NCI-H2029 treated with DMSO at 0.1 percent for 48 hours (cell line): ENCODE results near the gene UBL3.

Experiments used
- DNase-seq: peaks from one replicate; lab custom pipeline; 2025; lab: John Stamatoyannopoulos, UW

The UBL3 gene, protein sequence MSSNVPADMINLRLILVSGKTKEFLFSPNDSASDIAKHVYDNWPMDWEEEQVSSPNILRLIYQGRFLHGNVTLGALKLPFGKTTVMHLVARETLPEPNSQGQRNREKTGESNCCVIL

GRCh38 chr13:29850213-29850898 is at the start of gene UBL3:
UBL3 (minus strand) TSS chr13:29850617; CDS start chr13:29849538, 1,079 bp downstream.
- DNase-seq: peak; percentile 54

DNA sequence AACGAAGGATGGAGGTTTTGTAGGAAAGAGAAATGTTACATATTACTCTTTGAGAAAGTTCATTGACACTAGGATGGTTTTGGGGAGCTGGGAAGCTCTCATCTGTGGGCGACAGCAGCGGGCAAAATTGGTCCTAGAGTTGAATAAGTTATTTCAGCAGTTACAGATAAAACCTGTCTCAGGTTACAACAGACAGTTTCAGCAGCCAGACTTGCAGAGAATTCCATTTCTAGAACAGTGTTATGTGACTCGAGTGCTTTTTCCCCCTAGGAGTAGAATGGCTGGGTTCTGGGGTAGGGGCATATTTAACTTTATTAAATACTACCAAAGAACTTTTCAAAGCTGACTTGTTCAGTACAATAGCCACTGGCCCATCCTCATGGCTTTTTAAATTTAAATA is 46.7 kb upstream of the UBL3 start:
- DNase-seq: no peak

- DNase-seq: no peak
These were observed 43.0 kb upstream of the UBL3 start for GRCh38 chr13:29893438-29893837.

DNA sequence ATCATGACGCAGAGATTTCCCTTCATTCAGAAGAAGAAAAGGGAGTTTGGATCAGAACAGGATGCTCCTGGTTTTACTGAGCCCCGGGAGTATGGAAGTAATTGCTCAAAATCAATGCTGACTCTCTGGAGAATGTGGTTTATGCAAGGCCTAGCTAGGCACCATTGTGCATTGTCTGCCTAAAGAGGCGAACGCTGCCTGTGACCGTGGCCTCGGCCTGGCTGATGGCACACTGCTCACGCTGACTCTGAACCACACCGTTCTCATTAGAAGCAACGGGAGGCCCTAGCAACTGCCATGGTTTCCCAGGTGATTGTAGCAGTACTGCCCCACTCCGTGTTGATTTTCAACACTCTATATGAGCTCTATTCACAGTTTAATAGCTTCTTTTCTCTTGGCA is 41.7 kb upstream of the UBL3 start:
- DNase-seq: no peak

DNA sequence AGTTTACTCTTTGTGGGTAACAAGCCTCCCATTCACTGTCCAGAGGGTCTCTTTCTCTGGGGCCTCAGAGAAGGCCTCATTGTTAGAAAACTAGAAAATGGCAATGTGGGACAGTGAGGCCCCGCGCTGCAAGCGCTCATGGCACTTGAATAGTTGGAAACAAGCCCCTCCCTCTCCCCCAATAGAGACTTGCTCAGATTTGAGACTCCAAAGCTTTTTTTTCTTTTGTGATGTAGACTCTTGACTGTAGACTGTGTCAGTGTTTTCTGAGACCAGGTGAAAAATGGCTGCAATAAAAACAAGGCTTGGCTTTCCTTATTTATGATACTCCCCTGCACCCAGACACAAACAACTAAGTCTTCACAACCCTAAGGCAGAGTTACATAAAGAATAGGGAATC is 38.7 kb upstream of the UBL3 start:
- no peak for DNase-seq

- DNase-seq: no peak
These were observed 37.9 kb upstream of the UBL3 start for GRCh38 chr13:29888306-29888705.

- no peak for DNase-seq
These were observed 37.3 kb upstream of the UBL3 start for GRCh38 chr13:29887686-29888085.

DNA sequence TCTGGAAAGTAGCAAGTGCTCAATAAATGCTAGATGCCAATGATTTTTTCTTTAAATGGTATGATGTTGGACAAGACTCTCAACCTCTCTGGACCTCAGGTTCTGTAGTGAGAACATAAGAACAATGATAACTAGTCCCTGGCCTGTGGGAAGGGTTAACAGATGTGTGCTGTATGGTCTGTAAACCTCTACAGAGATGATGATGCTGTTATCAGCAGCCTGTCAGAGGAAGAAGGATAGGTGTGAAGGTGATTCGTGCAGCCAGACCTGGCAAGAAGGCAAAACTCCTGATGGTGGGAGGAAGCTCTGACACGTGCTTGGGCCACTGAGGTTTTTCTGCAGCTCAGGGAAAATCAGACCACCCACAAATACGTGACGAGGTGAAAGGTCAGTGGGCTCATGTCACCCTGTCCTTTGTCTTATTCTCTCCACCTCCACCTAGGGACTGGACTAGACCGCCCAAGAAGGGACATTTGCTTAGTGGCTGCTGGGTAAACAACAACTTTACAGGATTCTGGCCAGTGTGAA is 36.7 kb upstream of the UBL3 start:
- DNase-seq: no peak

GRCh38 chr13:29886446-29886845 is 36.0 kb upstream of the UBL3 start:
- DNase-seq: no peak

- no peak for DNase-seq
These were observed 35.6 kb upstream of the UBL3 start for GRCh38 chr13:29885989-29886388.

DNA sequence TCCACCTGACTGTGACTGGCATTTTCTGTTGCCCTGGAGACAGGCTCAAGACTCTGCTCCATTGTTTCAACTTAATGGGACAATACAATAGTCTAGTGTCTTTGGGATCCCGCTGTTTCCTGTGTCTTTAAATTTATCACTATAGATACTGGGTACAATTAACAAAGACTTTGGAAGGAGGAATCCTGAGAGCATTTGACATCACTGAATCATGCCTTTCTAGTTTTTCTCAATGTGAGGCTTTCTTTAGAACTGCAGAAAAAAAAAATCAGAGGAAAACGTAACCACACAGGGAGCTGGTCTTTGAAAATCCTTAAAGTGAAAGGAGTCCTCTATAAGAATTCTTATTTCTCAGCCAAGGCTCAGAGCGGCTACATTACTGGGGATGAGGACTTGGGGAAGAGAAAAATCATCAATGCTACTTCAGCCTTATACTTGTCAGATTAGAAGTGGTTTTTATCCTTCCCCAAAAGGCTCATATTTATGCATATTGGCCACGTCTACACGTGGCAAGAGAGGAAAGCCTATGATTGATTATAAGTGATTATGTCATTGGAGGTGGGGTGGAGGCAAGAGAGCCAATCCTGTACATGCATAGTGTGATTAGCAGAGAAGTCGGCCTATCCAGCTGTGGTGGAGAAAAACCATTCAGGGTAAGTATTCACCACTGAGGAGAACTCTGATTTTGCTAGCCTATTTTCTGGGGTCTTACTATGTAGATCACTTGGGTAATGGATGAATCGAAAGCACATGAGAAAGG is 34.4 kb upstream of the UBL3 start:
- DNase-seq: no peak

GRCh38 chr13:29883941-29884518 is 33.6 kb upstream of the UBL3 start:
- no peak for DNase-seq

- no peak for DNase-seq
These were observed 31.7 kb upstream of the UBL3 start for GRCh38 chr13:29882076-29882475.

DNA sequence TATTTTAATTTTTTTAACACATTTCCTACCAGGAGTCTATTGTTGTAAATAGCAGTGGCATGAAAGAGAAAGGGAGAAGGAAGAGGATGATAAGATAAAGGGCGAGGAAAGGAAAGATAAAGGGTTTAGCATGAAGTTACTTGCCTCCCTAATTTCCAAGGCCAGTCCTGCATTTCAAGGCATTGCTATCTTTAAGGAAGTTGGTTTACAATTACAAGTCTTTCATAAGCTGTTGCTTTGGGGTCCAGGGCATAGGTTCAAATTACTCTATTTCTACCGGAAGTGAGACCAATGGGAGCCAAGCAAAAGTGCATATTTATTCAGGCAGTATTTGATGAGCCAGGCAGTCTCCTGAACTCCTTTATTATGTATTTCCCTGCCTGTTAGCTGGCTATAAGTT is 27.7 kb upstream of the UBL3 start:
- DNase-seq: no peak

GRCh38 chr13:29877456-29878078 is 27.1 kb upstream of the UBL3 start:
- DNase-seq: no peak

DNA sequence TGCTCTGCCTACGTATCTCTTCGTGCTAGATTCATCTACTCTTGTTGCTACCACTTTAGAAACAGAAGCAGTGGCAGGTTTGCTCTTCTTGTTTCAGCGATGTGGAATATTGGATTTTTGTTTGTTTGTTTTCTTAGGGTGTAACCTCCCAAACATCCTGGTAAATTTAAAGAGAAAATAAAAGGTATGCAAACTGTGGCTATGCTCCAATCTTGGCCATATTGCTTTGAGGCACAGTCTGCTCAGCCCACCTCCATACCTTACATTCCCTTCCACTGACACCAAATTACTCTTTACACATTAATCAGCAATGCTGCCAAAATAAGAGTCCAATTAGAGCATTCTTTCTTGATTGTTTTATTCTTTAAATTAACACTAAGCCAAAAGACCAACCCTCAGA is 25.2 kb upstream of the UBL3 start:
- no peak for DNase-seq

DNA sequence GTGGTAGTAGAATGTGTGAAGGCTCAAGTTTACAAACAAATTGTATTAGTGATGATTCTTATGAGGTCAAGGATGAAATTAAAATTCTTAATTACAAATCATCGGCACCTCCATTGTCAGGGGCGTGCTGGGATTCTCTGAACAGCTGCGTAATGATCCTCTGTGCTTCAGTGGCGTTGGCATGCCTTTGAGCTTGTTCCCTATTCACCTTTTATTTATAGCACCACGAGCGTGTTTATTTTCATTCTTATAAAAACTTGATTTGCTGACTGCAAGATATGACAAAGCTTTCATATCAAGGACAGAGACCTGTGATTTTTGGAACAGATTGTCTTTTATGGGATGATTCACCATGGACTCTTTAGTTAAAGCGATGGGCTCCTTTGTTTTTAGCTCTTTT is 18.2 kb upstream of the UBL3 start:
- no peak for DNase-seq

GRCh38 chr13:29865934-29866333 is 15.5 kb upstream of the UBL3 start:
- no peak for DNase-seq

DNA sequence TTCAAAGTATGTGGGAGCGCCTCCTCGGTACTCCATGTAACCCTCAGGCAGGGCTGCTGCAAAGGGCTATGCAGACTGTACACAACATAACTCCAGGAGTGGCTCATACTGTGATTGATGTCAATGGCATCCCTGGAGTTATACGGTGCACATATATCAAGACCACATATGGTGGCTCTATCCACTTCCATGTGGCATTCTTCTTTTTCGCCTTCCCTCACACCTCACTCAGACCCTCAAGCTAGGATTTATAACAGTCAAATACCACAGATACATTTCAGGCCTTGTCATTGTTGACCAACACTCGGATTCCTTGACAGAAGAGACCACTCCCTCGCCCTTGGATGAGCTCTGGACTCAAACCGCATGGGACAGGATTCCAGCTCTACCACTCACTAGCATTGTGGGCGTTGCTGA is 11.3 kb upstream of the UBL3 start:
- DNase-seq: no peak

- DNase-seq: no peak
These were observed 9.6 kb upstream of the UBL3 start for GRCh38 chr13:29859971-29860370.

DNA sequence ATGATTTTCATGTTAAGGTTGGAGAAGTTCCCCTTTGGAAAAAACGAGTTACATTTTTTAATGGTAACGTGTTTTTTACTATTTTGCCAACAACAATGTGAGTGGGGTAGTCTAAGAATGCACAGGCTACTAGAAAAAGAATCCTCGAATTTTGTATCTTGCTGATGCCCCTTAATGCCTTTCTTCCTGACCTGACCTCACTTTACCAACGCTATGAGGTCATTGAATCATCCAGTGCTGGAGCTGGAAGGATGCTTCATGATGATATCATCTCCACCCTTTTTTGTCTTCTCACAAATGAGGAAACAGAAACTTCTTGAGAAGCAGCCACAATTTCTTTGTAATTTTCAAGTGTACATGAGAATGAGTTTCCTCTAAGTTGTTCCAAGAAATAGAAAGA is 8.2 kb upstream of the UBL3 start:
- DNase-seq: no peak

GRCh38 chr13:29858231-29858630 is 7.8 kb upstream of the UBL3 start:
- DNase-seq: no peak
